DOHH2 (cell line): ENCODE results near the gene ADGB.

Source experiments
- H3F3A ChIP-seq: fragments of 200-600 bp; sonication (generic), shearing (Covaris generic); 2 replicates; pipeline ENCODE4 v1.6.0; 2016; ENCODE audit warnings: antibody characterized with exemption, mild to moderate bottlenecking; ENCODE audit not compliant: control insufficient read depth, insufficient read depth
- H3K27ac ChIP-seq: fragments of 200-600 bp; sonication (generic); 2 replicates; pipeline ENCODE4 v1.5.1; 2014; ENCODE audit warnings: low read depth, mild to moderate bottlenecking, low read length, moderate library complexity
- H3K27me3 ChIP-seq: fragments of 200-600 bp; sonication (generic); 2 replicates; pipeline ENCODE4 v1.6.1; 2014; ENCODE audit warnings: mild to moderate bottlenecking, low read length, mixed read lengths; ENCODE audit not compliant: control insufficient read depth
- H3K36me3 ChIP-seq: fragments of 200-600 bp; sonication (generic); 2 replicates; pipeline ENCODE4 v1.6.1; 2014; ENCODE audit warnings: mild to moderate bottlenecking, low read length, moderate library complexity, mixed read lengths; ENCODE audit not compliant: control insufficient read depth
- H3K4me1 ChIP-seq: fragments of 200-600 bp; sonication (generic); 2 replicates; pipeline ENCODE4 v1.6.1; 2014; ENCODE audit warnings: mild to moderate bottlenecking, low read length, mixed read lengths; ENCODE audit not compliant: control insufficient read depth
- H3K4me2 ChIP-seq: fragments of 200-600 bp; sonication (generic); 2 replicates; pipeline ENCODE4 v1.6.0; 2014; ENCODE audit warnings: mild to moderate bottlenecking, low read length, moderate library complexity
- H3K4me3 ChIP-seq: fragments of 200-600 bp; sonication (generic); 2 replicates; pipeline ENCODE4 v1.5.1; 2014; ENCODE audit warnings: mild to moderate bottlenecking, low read length, mixed read lengths
- H3K79me2 ChIP-seq: fragments of 200-600 bp; sonication (generic); 2 replicates; pipeline ENCODE4 v1.6.1; 2014; ENCODE audit warnings: mild to moderate bottlenecking, low read length, mixed read lengths; ENCODE audit not compliant: control insufficient read depth
- H3K9me2 ChIP-seq: fragments of 200-600 bp; sonication (generic); replicated peaks from 2 replicates; pipeline ENCODE4 v1.6.1; 2014; ENCODE audit warnings: mild to moderate bottlenecking, low read length, mixed read lengths; ENCODE audit not compliant: control insufficient read depth
- H3K9me3 ChIP-seq: fragments of 200-600 bp; sonication (generic); 2 replicates; pipeline ENCODE4 v1.6.1; 2014; ENCODE audit warnings: antibody characterized with exemption, low read length, mixed read lengths; ENCODE audit not compliant: control insufficient read depth, insufficient read depth
- H4K20me1 ChIP-seq: fragments of 200-600 bp; sonication (generic); 2 replicates; pipeline ENCODE4 v1.6.0; 2014; ENCODE audit warnings: low read depth, mild to moderate bottlenecking, antibody characterized with exemption, low read length, moderate library complexity; ENCODE audit not compliant: control insufficient read depth, insufficient read depth
- CTCF ChIP-seq: fragments of 200-600 bp; sonication (generic); IDR thresholded peaks from one replicate; pipeline ENCODE4 v1.5.1; 2014; ENCODE audit warnings: antibody characterized with exemption, mild to moderate bottlenecking, low read depth, low read length; ENCODE audit not compliant: poor library complexity, severe bottlenecking
- EZH2phosphoT487 ChIP-seq: fragments of 200-600 bp; sonication (generic); IDR thresholded peaks from 2 replicates; pipeline ENCODE4 v1.6.1; 2017; ENCODE audit warnings: borderline replicate concordance, mild to moderate bottlenecking, antibody characterized with exemption, low read length, moderate library complexity, mixed read lengths

The ADGB gene

DNA sequence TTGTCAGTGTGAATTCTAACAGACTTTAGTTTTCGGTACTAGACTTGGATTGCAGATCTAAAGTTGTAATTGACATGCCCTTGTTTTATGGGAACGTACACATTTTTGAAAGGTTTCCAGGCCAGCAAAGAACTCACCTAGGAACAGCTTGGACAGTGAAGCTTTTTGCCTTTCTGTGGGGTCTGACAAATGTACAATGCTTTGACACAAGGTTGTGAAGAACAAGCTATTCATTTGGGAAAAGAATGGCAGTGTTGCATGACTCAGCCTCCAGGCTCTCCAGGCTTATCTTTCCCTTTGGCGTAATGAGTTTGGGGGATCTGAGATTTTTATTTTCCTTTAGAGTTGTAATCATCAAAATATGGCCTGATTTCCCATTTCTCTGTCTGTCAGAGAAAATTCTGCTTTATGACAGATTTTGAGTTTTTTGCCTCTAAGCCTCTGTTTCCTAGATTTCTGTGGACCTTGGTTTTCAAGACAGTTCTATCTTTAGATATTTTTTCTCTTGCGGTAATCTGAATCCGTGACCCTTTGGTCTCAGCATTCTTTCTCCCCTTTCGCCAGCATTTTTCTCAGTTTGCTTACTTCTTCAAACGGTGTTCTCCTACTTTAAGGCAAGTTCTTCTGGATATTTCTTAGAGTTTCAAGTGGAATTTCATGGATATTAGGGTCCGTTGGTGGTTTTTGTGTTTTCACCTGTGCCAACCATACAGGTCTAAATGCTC is 221.0 kb downstream of the ADGB start:
- no peaks in the 10 kb centered on the region for H3K4me1 ChIP-seq
- H3K4me2 ChIP-seq, result no peak overlapping the region
- H3K9me2 ChIP-seq, result no peaks in the 10 kb centered on the region
- no peak for TF ChIP-seq CTCF
- H4K20me1 ChIP-seq, result no peaks in the 10 kb centered on the region
- H3K27ac ChIP-seq, result no peak overlapping the region
- no peak overlapping the region for H3K4me3 ChIP-seq
- H3F3A ChIP-seq, result no peaks in the 10 kb centered on the region
- no peaks in the 10 kb centered on the region for H3K36me3 ChIP-seq
- no peaks in the 10 kb centered on the region for H3K79me2 ChIP-seq
- no peaks in the 10 kb centered on the region for H3K27me3 ChIP-seq
- H3K9me3 ChIP-seq, result no peaks in the 10 kb centered on the region

GRCh38 chr6:146827216-146827928 is 228.6 kb downstream of the ADGB start:
- Histone ChIP-seq H3K9me2 (no peaks in the 10 kb centered on the region), H3K27me3 (no peaks in the 10 kb centered on the region), H3K79me2 (no peaks in the 10 kb centered on the region), H4K20me1 (no peaks in the 10 kb centered on the region), H3F3A (no peaks in the 10 kb centered on the region), H3K4me3 (no peak overlapping the region), H3K36me3 (no peaks in the 10 kb centered on the region), H3K4me1 (no peaks in the 10 kb centered on the region), H3K9me3 (no peaks in the 10 kb centered on the region), H3K27ac (no peak overlapping the region), H3K4me2 (no peak overlapping the region)
- no peak for TF ChIP-seq EZH2phosphoT487
- no peak for TF ChIP-seq CTCF

DNA sequence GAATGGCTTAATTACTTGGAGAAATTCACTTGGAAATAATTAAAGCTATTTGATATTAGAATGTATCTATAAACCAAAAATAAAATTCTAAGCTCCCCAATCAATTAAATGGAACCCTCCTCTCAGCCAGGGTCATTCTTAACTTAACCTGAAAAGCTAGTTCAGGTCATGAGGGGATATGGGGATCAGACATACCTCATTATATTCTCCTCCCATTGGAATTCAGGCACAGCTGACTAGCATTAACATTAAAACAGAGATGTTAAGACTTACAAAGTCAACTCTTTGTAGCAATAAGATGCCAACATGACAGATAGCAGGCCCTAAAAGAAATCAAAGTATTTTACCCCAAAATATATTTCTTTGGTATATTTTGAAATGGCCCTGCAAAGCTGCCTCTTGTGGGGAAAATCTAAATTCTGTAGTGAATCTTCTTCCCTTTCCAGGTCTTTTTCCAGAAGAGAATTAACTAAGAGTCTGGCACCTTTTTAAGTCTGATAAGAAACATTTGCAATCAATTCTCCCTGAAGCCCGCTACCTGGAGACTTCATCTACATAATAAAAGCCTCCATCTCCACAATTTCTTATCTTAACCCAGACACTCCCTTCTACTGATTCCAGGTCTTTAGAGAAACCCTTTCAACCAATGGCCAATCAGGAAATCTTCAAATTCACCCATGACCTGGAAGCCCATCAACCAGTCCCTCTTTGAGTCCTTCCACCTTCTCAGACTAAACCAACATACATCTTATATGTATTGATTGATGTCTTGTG is 231.2 kb downstream of the ADGB start:
- no peaks in the 10 kb centered on the region for H3K79me2 ChIP-seq
- no peak overlapping the region for H3K27ac ChIP-seq
- H3K4me3 ChIP-seq, result no peak overlapping the region

More for the DNA sequence above, 231.2 kb downstream of the ADGB start:
- Histone ChIP-seq H3K9me2 (no peaks in the 10 kb centered on the region), H3F3A (no peaks in the 10 kb centered on the region), H3K4me1 (no peaks in the 10 kb centered on the region), H3K36me3 (no peaks in the 10 kb centered on the region), H3K27me3 (no peaks in the 10 kb centered on the region), H3K4me2 (no peak overlapping the region), H4K20me1 (no peaks in the 10 kb centered on the region), H3K9me3 (no peaks in the 10 kb centered on the region)
- TF ChIP-seq CTCF (no peak), EZH2phosphoT487 (no peak)
